Stomach smooth muscle (tissue), 2 donors: Measurements from ENCODE around the gene TMEM63C.

Source experiments
- H3K27ac ChIP-seq: one replicate; pipeline ENCODE4 v1.7.0; 2013; ENCODE audit warnings: mild to moderate bottlenecking, low read length, inconsistent platforms
- H3K27me3 ChIP-seq, 2 donors: one replicate each; pipeline ENCODE4 v1.7.0; 2013; ENCODE audit warnings: low read length in 2 of 2; ENCODE audit not compliant: insufficient read depth in 2 of 2, control insufficient read depth in 1 of 2
- H3K36me3 ChIP-seq, 2 donors: one replicate each; pipeline ENCODE4 v1.7.0; 2013; ENCODE audit warnings: low read length in 2 of 2; ENCODE audit not compliant: control insufficient read depth in 2 of 2, insufficient read depth in 2 of 2
- H3K4me1 ChIP-seq: one replicate; pipeline ENCODE4 v1.7.0; 2013; ENCODE audit warnings: low read length; ENCODE audit not compliant: control insufficient read depth, insufficient read depth
- H3K4me3 ChIP-seq, 2 donors: one replicate each; pipeline ENCODE4 v1.7.0; 2013; ENCODE audit warnings: low read length in 2 of 2
- H3K9ac ChIP-seq, 2 donors: one replicate each; pipeline ENCODE4 v1.7.0; 2013; ENCODE audit warnings: low read length in 2 of 2, mild to moderate bottlenecking in 1 of 2
- H3K9me3 ChIP-seq, 2 donors: one replicate each; pipeline ENCODE4 v1.7.0; 2013; ENCODE audit warnings: low read length in 2 of 2; ENCODE audit not compliant: control insufficient read depth in 2 of 2
- donor health status: healthy.
- donor health status: Pancreatic carcinoma.

The TMEM63C gene

DNA sequence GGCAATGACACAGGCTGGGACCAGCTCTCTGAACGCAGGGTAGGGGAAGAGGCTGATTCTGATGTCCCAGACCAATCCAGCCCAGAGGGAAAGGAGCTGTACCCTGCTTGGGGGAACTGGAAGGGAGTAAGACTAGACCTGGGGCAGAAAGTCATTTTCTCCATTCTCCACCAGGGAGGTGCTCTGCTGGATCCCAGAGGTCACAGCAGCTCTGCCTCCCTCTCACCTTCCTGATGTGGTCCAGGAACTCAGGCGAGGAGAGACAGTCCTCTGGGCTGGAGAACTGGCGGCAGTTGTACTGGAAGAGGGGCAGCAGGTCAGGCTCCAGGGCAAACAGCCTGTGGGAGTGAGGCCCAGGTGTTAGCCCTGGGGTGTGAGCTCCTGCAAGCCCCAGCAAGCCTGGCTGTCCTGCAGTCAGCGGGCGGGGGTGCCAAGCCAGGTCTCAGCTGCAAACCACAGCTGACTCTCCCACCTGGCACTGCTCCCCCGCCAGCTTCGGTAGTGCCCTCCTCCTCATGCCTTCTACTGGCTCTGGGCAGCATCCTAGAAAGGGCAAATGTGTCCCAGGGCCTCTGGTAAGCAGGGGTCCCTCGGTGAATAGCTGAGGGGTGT, 87.5 kb downstream of the TMEM63C start:
- no peak overlapping the region for H3K4me3 ChIP-seq
- no peak overlapping the region for H3K27ac ChIP-seq
- H3K36me3 ChIP-seq: no peaks in the 10 kb centered on the region
- peaks cover 5 to 9% of the 10 kb centered on the region in 2 donors for H3K9me3 ChIP-seq
- H3K4me1 ChIP-seq: no peaks in the 10 kb centered on the region
- no peak overlapping the region for H3K9ac ChIP-seq
- peaks cover 15 to 22% of the 10 kb centered on the region in 2 donors for H3K27me3 ChIP-seq

DNA sequence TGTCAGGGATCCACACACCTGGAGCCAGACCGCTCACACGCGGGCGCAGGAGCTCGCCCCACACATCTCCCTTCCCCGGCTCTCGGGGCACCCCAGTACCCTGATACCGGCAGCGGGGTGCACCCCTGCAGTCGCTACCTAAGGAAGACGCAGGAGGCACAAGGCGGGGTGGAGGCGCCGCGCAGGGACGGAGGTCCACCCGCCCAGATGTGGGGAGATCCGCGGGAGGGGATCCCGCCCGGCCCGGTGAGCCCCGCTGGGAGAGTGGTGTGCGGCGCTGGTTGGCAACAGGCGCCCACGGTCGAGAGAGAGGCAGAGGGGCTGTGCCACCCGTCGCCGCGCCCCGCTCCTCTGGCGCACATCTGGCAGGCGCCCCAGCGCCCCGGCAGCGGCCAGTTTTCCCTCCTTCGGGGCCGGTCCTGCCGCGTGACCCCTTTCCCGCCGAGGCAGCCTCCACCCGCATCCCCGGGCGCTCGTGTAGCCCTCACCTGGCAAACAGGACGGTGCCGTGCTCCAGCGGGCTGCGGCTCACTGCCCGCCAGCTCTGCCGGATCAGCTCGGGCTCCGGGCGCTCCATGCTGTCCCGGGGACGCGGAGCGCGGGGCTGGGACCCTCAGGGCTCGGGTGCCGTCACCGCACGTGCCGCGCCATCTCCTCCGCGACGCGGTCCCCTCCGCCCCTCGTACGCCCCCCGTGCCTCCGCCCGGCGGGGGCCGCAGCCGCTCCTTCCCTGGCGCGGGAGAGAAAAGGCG, 88.9 kb downstream of the TMEM63C start:
- Histone ChIP-seq H3K27me3 (peaks cover 15 to 22% of the 10 kb centered on the region in 2 donors), H3K4me1 (no peaks in the 10 kb centered on the region), H3K27ac (no peak overlapping the region), H3K36me3 (no peaks in the 10 kb centered on the region), H3K4me3 (no peak overlapping the region), H3K9me3 (peaks cover 5 to 9% of the 10 kb centered on the region in 2 donors), H3K9ac (no peak overlapping the region)

DNA sequence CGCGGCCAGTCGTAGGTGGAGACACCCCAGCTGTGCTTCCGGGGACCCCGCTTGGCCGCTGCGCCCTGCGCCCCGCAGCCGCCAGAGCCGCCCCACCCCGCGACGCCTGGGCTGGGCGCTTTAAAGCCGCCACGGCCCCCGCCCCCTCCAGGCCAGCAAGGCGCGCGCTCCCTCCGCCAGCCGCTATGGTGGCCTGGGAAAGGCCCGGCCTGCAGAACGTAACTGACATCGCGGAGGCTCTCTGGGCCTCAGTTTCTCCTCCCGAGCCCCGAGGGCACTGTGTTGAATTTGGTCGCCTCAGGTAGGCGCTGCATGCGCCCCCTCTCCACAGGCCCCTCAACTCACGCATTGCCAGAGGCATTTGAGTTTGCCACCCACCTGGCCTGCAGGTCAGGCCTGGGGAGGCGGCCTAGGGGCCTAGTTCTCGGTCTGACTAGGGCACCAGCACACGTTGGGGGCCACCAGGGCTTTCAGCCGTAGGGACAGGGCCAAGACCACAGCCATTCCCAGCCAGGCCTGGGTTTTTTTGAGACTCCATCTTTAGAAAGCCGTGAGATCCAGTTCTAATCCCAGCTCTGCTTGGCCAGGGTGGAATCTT, 89.6 kb downstream of the TMEM63C start, which contains the start of gene NGB:
Gene NGB, minus strand, starts transcription at position 94 of the 598 bp plus-strand sequence. CDS start 269 bp downstream, outside the sequence.
- Histone ChIP-seq H3K27ac (no peak within 1 kb of the TSS), H3K9ac (no peak within 1 kb of the TSS), H3K4me1 (no peaks in the 10 kb centered on the region), H3K9me3 (peaks cover 5 to 9% of the 10 kb centered on the region in 2 donors), H3K4me3 (no peak within 1 kb of the TSS), H3K36me3 (no peaks in the 10 kb centered on the region), H3K27me3 (peaks cover 15 to 19% of the 10 kb centered on the region in 2 donors)

DNA sequence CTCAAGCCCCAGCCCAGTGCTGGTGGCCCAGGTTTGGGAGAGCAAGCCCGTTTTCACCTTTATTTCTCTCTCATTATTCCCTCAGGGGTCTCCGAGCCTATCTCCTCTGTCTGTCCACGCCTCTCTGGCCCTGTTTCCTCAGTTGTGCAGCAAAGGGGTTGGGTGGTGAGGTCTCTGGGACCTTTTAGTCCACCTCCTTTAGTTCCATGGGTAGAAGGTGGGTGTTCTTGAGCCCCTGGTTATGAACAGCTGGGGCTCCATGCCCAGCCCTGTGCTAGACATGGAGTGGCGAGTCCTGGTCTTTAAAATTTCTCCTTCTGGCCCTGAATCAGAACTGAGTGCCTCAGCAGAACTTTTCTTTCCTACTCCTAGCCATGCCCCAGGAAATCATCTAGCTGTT, 90.7 kb downstream of the TMEM63C start:
- no peaks in the 10 kb centered on the region for H3K4me1 ChIP-seq
- H3K27ac ChIP-seq: no peak overlapping the region
- H3K36me3 ChIP-seq: peaks cover 3 to 6% of the 10 kb centered on the region in 2 donors
- H3K9me3 ChIP-seq: peaks cover 5 to 9% of the 10 kb centered on the region in 2 donors
- H3K9ac ChIP-seq: no peak overlapping the region
- H3K27me3 ChIP-seq: peaks cover 15 to 19% of the 10 kb centered on the region in 2 donors
- H3K4me3 ChIP-seq: no peak overlapping the region

DNA sequence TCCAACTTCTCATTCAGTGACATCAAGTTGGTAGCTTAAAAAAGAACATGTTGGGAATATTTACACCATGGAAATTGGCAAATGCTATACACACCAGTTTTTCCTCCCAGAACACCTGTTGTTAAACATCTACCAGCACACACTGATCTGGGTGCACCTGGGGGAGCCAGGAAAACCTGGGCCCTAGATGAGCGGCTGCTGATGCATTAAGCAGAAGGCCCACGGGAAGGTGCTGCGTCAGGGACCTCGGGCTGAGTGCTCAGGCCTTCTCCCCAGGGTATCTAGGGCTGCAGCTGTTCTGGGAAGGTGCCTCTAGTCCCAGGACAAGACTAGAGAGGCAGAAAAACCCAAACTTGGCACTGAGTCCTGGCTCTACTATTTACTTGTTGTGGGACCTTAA, 92.2 kb downstream of the TMEM63C start:
- H3K27me3 ChIP-seq: peaks cover 11 to 15% of the 10 kb centered on the region in 2 donors
- H3K9ac ChIP-seq: no peak overlapping the region
- peaks cover 0 to 7% of the 10 kb centered on the region in 2 donors for H3K9me3 ChIP-seq
- H3K4me3 ChIP-seq: no peak overlapping the region
- H3K4me1 ChIP-seq: no peaks in the 10 kb centered on the region
- H3K36me3 ChIP-seq: peaks cover 12 to 14% of the 10 kb centered on the region in 2 donors
- H3K27ac ChIP-seq: no peak overlapping the region

DNA sequence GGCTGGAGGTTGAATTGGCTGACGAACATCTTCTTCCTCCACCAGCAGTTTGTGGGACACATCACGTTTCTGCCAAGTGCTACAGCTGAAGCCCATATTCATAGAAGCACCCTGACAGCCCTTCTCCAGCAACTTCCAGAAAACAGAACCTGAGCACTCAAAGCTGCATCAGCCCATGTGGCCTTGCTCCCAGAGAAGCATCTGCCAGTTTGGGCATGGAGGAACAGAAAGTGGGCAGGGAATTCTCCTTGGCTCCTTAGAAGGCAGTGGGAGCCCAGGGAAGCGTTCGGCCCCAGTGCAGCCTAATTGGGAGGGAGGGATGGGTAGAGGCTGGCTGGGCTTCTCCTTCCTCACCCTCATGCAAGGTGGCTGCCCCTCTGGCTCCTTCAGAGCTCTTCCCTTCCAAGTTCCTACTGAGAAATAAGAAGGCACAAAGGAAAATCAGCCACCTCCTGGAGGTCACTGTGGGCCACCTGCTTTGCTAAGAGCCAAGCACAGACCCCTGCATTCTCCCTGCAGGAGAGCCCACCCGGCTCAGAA, 93.5 kb downstream of the TMEM63C start:
- Histone ChIP-seq H3K4me1 (no peaks in the 10 kb centered on the region), H3K9ac (no peak overlapping the region), H3K36me3 (peaks cover 12 to 25% of the 10 kb centered on the region in 2 donors), H3K4me3 (no peak overlapping the region), H3K27ac (no peak overlapping the region), H3K9me3 (peaks cover 0 to 7% of the 10 kb centered on the region in 2 donors), H3K27me3 (peaks cover 11% of the 10 kb centered on the region in 2 donors)

DNA sequence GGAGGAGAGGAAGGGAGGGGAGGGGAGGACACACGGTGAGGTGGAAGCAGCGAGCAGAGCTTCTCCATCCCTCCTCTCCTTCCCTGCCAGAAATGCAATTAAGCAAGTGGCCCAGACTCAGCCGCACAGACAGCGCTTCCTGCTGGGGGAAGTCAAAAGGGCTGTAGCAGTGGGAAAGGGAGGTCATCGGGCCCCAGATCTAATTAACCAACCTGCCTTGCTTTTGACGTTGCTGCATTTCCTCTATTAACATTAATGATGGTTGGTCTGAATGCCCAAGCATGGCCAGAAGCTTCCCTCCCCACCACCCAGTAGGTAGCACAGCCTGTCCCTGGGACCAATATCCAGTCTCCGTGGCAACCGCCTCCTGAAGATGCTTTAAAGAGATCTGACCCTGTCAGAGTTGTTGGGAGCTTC, 94.0 kb downstream of the TMEM63C start:
- Histone ChIP-seq H3K27ac (no peak overlapping the region), H3K9ac (no peak overlapping the region), H3K4me1 (no peaks in the 10 kb centered on the region), H3K4me3 (no peak overlapping the region), H3K9me3 (peaks cover 0 to 7% of the 10 kb centered on the region in 2 donors), H3K27me3 (peaks cover 8 to 11% of the 10 kb centered on the region in 2 donors), H3K36me3 (peaks cover 12 to 29% of the 10 kb centered on the region in 2 donors)

DNA sequence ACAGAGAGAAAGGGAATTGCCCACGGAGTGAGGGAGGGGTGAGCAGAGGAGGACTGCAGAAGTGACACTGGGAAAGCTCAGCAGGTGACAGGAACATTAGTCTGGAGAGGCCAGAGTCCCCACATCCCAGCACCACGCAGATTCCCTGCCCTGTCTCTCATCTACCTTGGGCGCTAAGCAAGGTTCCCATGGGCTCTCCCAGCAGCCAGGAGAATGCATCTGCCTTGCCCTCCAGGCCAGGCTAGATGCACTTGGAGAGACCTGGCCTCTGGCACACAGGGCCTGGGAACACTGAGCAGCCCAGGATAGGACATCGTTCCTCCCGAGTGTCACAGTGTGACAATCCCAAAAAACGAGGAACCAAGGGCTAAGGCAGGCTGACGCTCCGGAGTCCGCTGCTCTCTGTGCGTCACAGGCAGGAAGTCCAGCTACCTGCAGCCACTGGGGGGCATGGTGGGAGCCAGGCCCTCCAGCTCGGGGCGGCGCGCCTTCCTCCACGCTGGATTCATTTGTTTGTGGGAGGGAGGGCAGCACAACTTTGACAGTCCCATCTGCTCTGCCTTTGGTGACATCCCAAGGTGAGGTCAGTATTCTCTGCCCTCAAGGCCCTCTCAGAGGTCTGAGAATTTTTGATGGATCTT, 94.8 kb downstream of the TMEM63C start:
- Histone ChIP-seq H3K27ac (no peak overlapping the region), H3K9ac (no peak overlapping the region), H3K36me3 (peaks cover 12 to 29% of the 10 kb centered on the region in 2 donors), H3K27me3 (peaks cover 5 to 7% of the 10 kb centered on the region in 2 donors), H3K4me1 (no peaks in the 10 kb centered on the region), H3K9me3 (peaks cover 0 to 7% of the 10 kb centered on the region in 2 donors), H3K4me3 (no peak overlapping the region)

DNA sequence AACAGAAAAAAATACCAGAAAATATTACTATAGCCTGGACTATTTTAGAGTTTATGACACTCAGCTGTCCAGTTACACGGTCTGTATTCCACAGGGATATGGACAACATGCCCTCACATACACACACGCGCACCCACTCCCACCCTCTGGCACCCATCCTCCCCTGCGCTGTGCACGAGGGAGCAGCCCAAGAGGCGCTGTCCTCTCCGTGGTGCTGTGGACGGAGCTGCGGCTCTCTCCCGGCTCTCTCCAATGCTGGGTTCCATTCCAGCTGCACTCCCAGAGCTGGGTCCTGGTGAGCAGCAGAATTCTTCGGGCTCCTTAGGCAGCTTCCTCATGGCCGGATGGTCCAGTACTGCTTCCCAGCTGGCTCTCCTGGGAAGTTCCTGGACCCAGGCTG, 95.4 kb downstream of the TMEM63C start:
- Histone ChIP-seq H3K27ac (no peak overlapping the region), H3K4me3 (no peak overlapping the region), H3K9me3 (peaks cover 0 to 7% of the 10 kb centered on the region in 2 donors), H3K27me3 (peaks cover 5 to 7% of the 10 kb centered on the region in 2 donors), H3K9ac (no peak overlapping the region), H3K36me3 (peaks cover 12 to 29% of the 10 kb centered on the region in 2 donors), H3K4me1 (no peaks in the 10 kb centered on the region)
